DND-41 (cell line): Measurements from ENCODE around the gene ADAMTS3.

Experiments
- ATAC-seq: fragments of 200-7000 bp; cut with Tn5 transposase; 3 replicates; pipeline ENCODE4 v1.9.1; 2021; ENCODE audit warnings: low read depth; ENCODE audit not compliant: insufficient read depth
- DNase-seq: peaks from one replicate; pipeline ENCODE4 v3.0.0-alpha.2; 2020
- H2AFZ ChIP-seq: 2 replicates; pipeline ENCODE4 v1.6.0; 2012; ENCODE audit warnings: low read depth, low read length
- H3K27ac ChIP-seq: 2 replicates; pipeline ENCODE4 v1.5.1; 2012; ENCODE audit warnings: low read length, inconsistent platforms
- H3K27me3 ChIP-seq: fragments of 200-600 bp; sonication (generic); 2 replicates; pipeline ENCODE4 v1.6.0; 2012; ENCODE audit warnings: low read length, mild to moderate bottlenecking, inconsistent platforms; ENCODE audit not compliant: insufficient read depth, poor library complexity
- H3K36me3 ChIP-seq: 2 replicates; pipeline ENCODE4 v1.5.1; 2012; ENCODE audit warnings: low read length, inconsistent platforms; ENCODE audit not compliant: insufficient read depth
- H3K4me1 ChIP-seq: 2 replicates; pipeline ENCODE4 v1.5.1; 2012; ENCODE audit warnings: mild to moderate bottlenecking, low read length; ENCODE audit not compliant: insufficient read depth
- H3K4me2 ChIP-seq: 2 replicates; pipeline ENCODE4 v1.6.0; 2012; ENCODE audit warnings: mild to moderate bottlenecking, moderate library complexity, low read length, inconsistent platforms; ENCODE audit not compliant: insufficient read depth
- H3K4me3 ChIP-seq, 2 experiments: fragments of 200-600 bp in 1 of 2; shearing (Covaris generic) in 1 of 2; 2 replicates each; pipeline ENCODE4 v1.5.1; 2012 to 2016; ENCODE audit warnings: inconsistent platforms in 2 of 2, low read length in 2 of 2, mild to moderate bottlenecking in 2 of 2, low read depth in 1 of 2, moderate library complexity in 1 of 2
- H3K79me2 ChIP-seq: 2 replicates; pipeline ENCODE4 v1.6.0; 2012; ENCODE audit warnings: low read length, inconsistent platforms; ENCODE audit not compliant: insufficient read depth
- H3K9ac ChIP-seq: 2 replicates; pipeline ENCODE4 v1.6.0; 2012; ENCODE audit warnings: low read depth, mild to moderate bottlenecking, inconsistent platforms, low read length, moderate library complexity
- H3K9me3 ChIP-seq: 2 replicates; pipeline ENCODE4 v1.5.1; 2012; ENCODE audit warnings: low read length, moderate library complexity, mild to moderate bottlenecking, inconsistent platforms; ENCODE audit not compliant: insufficient read depth, severe bottlenecking
- H4K20me1 ChIP-seq: 2 replicates; pipeline ENCODE4 v1.6.0; 2012; ENCODE audit warnings: low read length; ENCODE audit not compliant: insufficient read depth
- CTCF ChIP-seq: IDR thresholded peaks from 2 replicates; pipeline ENCODE4 v1.5.1; 2012; ENCODE audit warnings: borderline replicate concordance, low read length, moderate library complexity, mild to moderate bottlenecking; ENCODE audit not compliant: poor library complexity, severe bottlenecking; ENCODE audit errors: extremely low read depth
- EZH2 ChIP-seq: IDR thresholded peaks from 3 replicates; pipeline ENCODE4 v1.6.1; 2012; ENCODE audit warnings: borderline replicate concordance, low read depth, mild to moderate bottlenecking, moderate library complexity, low read length, inconsistent platforms; ENCODE audit not compliant: severe bottlenecking

The ADAMTS3 gene

GRCh38 chr4:72536443-72536842 lies 32.6 kb downstream of the ADAMTS3 start:
- H3K4me3 ChIP-seq = no peak overlapping the region
- no peak overlapping the region for H3K9ac ChIP-seq
- no peaks in the 10 kb centered on the region for H3K36me3 ChIP-seq
- ATAC-seq (no peak), DNase-seq (no peak)
- no peaks in the 10 kb centered on the region for H3K4me1 ChIP-seq
- no peaks in the 10 kb centered on the region for H3K9me3 ChIP-seq
- H3K27me3 ChIP-seq = no peaks in the 10 kb centered on the region
- no peaks in the 10 kb centered on the region for H4K20me1 ChIP-seq
- H3K79me2 ChIP-seq = no peaks in the 10 kb centered on the region
- H3K4me2 ChIP-seq = no peak overlapping the region
- TF ChIP-seq EZH2 (no peak), CTCF (no peak)
- H2AFZ ChIP-seq = no peak overlapping the region
- no peak overlapping the region for H3K27ac ChIP-seq

GRCh38 chr4:72531768-72532290 lies 37.2 kb downstream of the ADAMTS3 start:
- Histone ChIP-seq H2AFZ (no peak overlapping the region), H3K27ac (no peak overlapping the region), H3K79me2 (no peaks in the 10 kb centered on the region), H3K4me3 (no peak overlapping the region), H3K9ac (no peak overlapping the region), H3K4me1 (no peaks in the 10 kb centered on the region), H3K9me3 (no peaks in the 10 kb centered on the region), H3K4me2 (no peak overlapping the region), H4K20me1 (no peaks in the 10 kb centered on the region), H3K36me3 (no peaks in the 10 kb centered on the region), H3K27me3 (no peaks in the 10 kb centered on the region)
- DNase-seq (no peak), ATAC-seq (peak; percentile 12; the same call in 1 of the 3 replicates)
- TF ChIP-seq CTCF (no peak), EZH2 (no peak)

- no peaks in the 10 kb centered on the region for H3K9me3 ChIP-seq
- H3K4me2 ChIP-seq = no peak overlapping the region
- peak; percentile 45; the same call in 1 of the 3 replicates for ATAC-seq
- H3K27me3 ChIP-seq = no peaks in the 10 kb centered on the region
- H3K4me3 ChIP-seq = no peak overlapping the region
- TF ChIP-seq EZH2 (no peak), CTCF (no peak)
- H3K4me1 ChIP-seq = no peaks in the 10 kb centered on the region
- no peak overlapping the region for H2AFZ ChIP-seq
- H3K36me3 ChIP-seq = no peaks in the 10 kb centered on the region
- no peak for DNase-seq
- H4K20me1 ChIP-seq = no peaks in the 10 kb centered on the region
- no peak overlapping the region for H3K27ac ChIP-seq
- H3K9ac ChIP-seq = no peak overlapping the region
- no peaks in the 10 kb centered on the region for H3K79me2 ChIP-seq
These were observed 37.7 kb downstream of the ADAMTS3 start for GRCh38 chr4:72531322-72531721.
